Keratinocyte (primary cell): Measurements from ENCODE around the gene MTUS2. TPM values are rescaled to one million over a fixed set of nuclear protein-coding genes. Genes with fewer than 3 reads are reported as not detected.
A peak's percentile ranks its signal among the peaks of the same experiment; 100 is the strongest.

Source experiments
- DNase-seq: peaks from one replicate; pipeline ENCODE4 v3.0.0-alpha.2; 2011; ENCODE audit warnings: low read depth, missing footprints, low spot score
- FAIRE-seq: peaks from 2 replicates; lab custom pipeline; 2011; peaks lifted over from hg19 to GRCh38; lab: Jason Lieb, UNC
- H2AFZ ChIP-seq: 2 replicates; pipeline ENCODE4 v1.6.0; 2012; ENCODE audit warnings: low read length, control low read depth, inconsistent platforms; ENCODE audit not compliant: control insufficient read depth
- H3K27ac ChIP-seq: 2 replicates; pipeline ENCODE4 v1.5.1; 2011; ENCODE audit warnings: low read length; ENCODE audit not compliant: control insufficient read depth, insufficient read depth
- H3K27me3 ChIP-seq: 3 replicates; pipeline ENCODE4 v1.6.0; 2011; ENCODE audit warnings: low read length; ENCODE audit not compliant: control insufficient read depth, insufficient read depth; ENCODE audit errors: extremely low read depth
- H3K36me3 ChIP-seq, 2 experiments: 2 replicates in 1 of 2; 3 replicates in 1 of 2; pipeline ENCODE4 v1.5.1; 2011; ENCODE audit warnings: low read length in 2 of 2, mild to moderate bottlenecking in 1 of 2; ENCODE audit not compliant: control insufficient read depth in 2 of 2, insufficient read depth in 2 of 2; ENCODE audit errors: extremely low read depth in 1 of 2
- H3K4me1 ChIP-seq: 3 replicates; pipeline ENCODE4 v1.5.1; 2011; ENCODE audit warnings: low read length; ENCODE audit not compliant: control insufficient read depth, insufficient read depth; ENCODE audit errors: extremely low read depth
- H3K4me2 ChIP-seq: 3 replicates; pipeline ENCODE4 v1.6.0; 2011; ENCODE audit warnings: low read depth, low read length; ENCODE audit not compliant: control insufficient read depth, insufficient read depth; ENCODE audit errors: extremely low read depth
- H3K4me3 ChIP-seq, 3 experiments: fragments of 200-600 bp in 1 of 3; sonication (generic) in 1 of 3; 2 replicates in 2 of 3; 3 replicates in 1 of 3; pipeline ENCODE4 v1.5.1; 2011 to 2016; ENCODE audit warnings: low read length in 3 of 3, mild to moderate bottlenecking in 3 of 3, control low read depth in 2 of 3, inconsistent platforms in 1 of 3, low read depth in 1 of 3, mixed read lengths in 1 of 3, mixed run types in 1 of 3, moderate library complexity in 1 of 3; ENCODE audit not compliant: control insufficient read depth in 2 of 3, insufficient read depth in 2 of 3; ENCODE audit errors: extremely low read depth in 1 of 3
- H3K79me2 ChIP-seq: 2 replicates; pipeline ENCODE4 v1.6.0; 2012; ENCODE audit warnings: low read length; ENCODE audit not compliant: control insufficient read depth, insufficient read depth
- H3K9ac ChIP-seq: 3 replicates; pipeline ENCODE4 v1.6.0; 2011; ENCODE audit warnings: low read length; ENCODE audit not compliant: control insufficient read depth, insufficient read depth; ENCODE audit errors: extremely low read depth
- H3K9me1 ChIP-seq: 3 replicates; pipeline ENCODE4 v1.6.0; 2011; ENCODE audit warnings: low read length; ENCODE audit not compliant: control insufficient read depth, insufficient read depth; ENCODE audit errors: extremely low read depth
- H3K9me3 ChIP-seq: 2 replicates; pipeline ENCODE4 v1.5.1; 2012; ENCODE audit warnings: low read depth, low read length; ENCODE audit not compliant: control insufficient read depth
- H4K20me1 ChIP-seq: 3 replicates; pipeline ENCODE4 v1.6.0; 2011; ENCODE audit warnings: low read length; ENCODE audit not compliant: control insufficient read depth, insufficient read depth; ENCODE audit errors: extremely low read depth
- EZH2 ChIP-seq: IDR thresholded peaks from one replicate; pipeline ENCODE4 v1.6.1; 2012; ENCODE audit warnings: inconsistent platforms, mild to moderate bottlenecking, low read length, moderate library complexity
- dilution Hi-C: fragments of 300-500 bp; cut with MboI; formaldehyde crosslinking; loops from one replicate; pipeline ENCODE4 v1.7.0; 2020; ENCODE audit warnings: low sequenced_read_pairs; ENCODE audit not compliant: extremely low pct_ligation_motif_present
- polyA plus RNA-seq, 5 experiments: library from polyadenylated mRNA; depleted of rRNA in 3 of 5; stranded (reverse) in 3 of 5; stranded (forward) in 1 of 5; unstranded in 1 of 5; fragments of >200 nt; gene quantifications; 1 replicate in 1 of 5; 2 replicates in 3 of 5; 3 replicates in 1 of 5; pipeline versions ENCODE4 v1.2.1 to v1.2.3, GENCODE V29; 2011 to 2012; ENCODE audit warnings: missing spikeins in 2 of 5, low read depth in 1 of 5, low replicate concordance in 1 of 5
- TF ChIP-seq, protein P1 (sequence below), 3 experiments: IDR thresholded peaks in 1 of 3; conservative IDR thresholded peaks in 1 of 3; optimal IDR thresholded peaks in 1 of 3; 2 replicates in 2 of 3; 3 replicates in 1 of 3; pipeline versions ENCODE3 to v1.5.1; 2011; ENCODE audit warnings: low read length in 3 of 3, mild to moderate bottlenecking in 3 of 3, moderate library complexity in 2 of 3, control low read depth in 1 of 3, inconsistent platforms in 1 of 3; ENCODE audit not compliant: insufficient read depth in 2 of 3; ENCODE audit errors: extremely low read depth in 1 of 3

The MTUS2 gene
- polyA plus RNA-seq, 1 donor (not counting 4 experiments of a cell fraction or from before 2014, with no cell fraction given): 0.17 TPM

DNA sequence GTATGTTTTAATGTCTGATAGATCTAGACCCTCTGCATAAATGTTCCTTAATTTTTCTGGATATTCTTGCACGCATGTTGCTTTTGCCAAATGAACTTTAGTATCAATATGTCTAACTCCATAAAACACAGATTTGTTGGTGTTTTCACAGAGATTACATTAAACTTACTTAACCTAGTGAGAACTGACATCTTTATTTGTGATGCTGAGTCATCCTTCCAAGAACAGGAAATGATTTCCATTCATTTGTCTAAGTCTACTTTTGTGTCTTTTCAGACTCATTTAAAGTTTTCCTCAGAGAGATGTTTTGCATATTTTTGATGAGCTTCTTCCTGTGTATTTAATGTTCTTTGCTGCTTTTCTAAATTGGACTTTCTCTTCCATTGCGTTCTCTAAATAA lies 591.3 kb downstream of the MTUS2 start:
- FAIRE-seq: peak; percentile 23
- Histone ChIP-seq H3K4me2 (no peak overlapping the region), H3K36me3 (no peaks in the 10 kb centered on the region), H3K9me3 (no peaks in the 10 kb centered on the region), H3K27me3 (no peaks in the 10 kb centered on the region), H2AFZ (no peak overlapping the region), H3K4me1 (no peaks in the 10 kb centered on the region), H3K79me2 (no peaks in the 10 kb centered on the region), H3K9ac (no peak overlapping the region), H3K4me3 (no peak overlapping the region), H4K20me1 (no peaks in the 10 kb centered on the region), H3K27ac (no peak overlapping the region), H3K9me1 (no peaks in the 10 kb centered on the region)
- no peak for TF ChIP-seq EZH2
- TF ChIP-seq, protein P1, sequence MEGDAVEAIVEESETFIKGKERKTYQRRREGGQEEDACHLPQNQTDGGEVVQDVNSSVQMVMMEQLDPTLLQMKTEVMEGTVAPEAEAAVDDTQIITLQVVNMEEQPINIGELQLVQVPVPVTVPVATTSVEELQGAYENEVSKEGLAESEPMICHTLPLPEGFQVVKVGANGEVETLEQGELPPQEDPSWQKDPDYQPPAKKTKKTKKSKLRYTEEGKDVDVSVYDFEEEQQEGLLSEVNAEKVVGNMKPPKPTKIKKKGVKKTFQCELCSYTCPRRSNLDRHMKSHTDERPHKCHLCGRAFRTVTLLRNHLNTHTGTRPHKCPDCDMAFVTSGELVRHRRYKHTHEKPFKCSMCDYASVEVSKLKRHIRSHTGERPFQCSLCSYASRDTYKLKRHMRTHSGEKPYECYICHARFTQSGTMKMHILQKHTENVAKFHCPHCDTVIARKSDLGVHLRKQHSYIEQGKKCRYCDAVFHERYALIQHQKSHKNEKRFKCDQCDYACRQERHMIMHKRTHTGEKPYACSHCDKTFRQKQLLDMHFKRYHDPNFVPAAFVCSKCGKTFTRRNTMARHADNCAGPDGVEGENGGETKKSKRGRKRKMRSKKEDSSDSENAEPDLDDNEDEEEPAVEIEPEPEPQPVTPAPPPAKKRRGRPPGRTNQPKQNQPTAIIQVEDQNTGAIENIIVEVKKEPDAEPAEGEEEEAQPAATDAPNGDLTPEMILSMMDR (optimal IDR thresholded peaks at IDR 0.05 in 1 of 3, IDR thresholded peaks at IDR 0.05 in 1 of 3, conservative IDR thresholded peaks at IDR 0.05 in 1 of 3; ENCODE audit: extremely low read depth in 1 of 3, insufficient read depth in 2 of 3, low read length in 3 of 3): no peak
- DNase-seq: no peak
- dilution Hi-C loops: no loop called here

DNA sequence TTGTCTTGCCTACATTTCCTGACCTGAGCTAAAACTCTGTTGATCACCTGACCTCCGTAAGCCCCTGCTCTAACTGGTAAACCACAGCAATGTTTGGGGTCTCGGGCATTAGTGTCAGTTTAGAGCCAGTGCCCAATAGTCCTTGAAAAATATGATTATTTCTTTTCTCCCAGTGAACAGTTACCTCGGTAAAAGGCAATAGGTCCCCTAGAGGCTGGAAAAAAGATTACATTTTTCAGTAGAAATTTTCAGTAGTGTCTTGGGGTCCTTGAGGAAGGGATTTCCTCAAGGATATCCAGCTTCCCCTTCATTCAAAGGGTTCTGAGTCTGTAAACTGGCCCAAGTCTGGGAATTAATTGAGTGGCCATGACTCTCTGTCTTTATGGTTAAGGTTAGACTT lies 597.9 kb downstream of the MTUS2 start:
- no peak for FAIRE-seq
- dilution Hi-C loops: no loop called here
- no peaks in the 10 kb centered on the region for H3K36me3 ChIP-seq
- peaks cover 4% of the 10 kb centered on the region for H3K27me3 ChIP-seq
- no peaks in the 10 kb centered on the region for H3K79me2 ChIP-seq
- no peaks in the 10 kb centered on the region for H3K4me1 ChIP-seq
- H3K4me2 ChIP-seq: no peak overlapping the region
- TF ChIP-seq, protein P1 (optimal IDR thresholded peaks at IDR 0.05 in 1 of 3, IDR thresholded peaks at IDR 0.05 in 1 of 3, conservative IDR thresholded peaks at IDR 0.05 in 1 of 3; ENCODE audit: extremely low read depth in 1 of 3, insufficient read depth in 2 of 3, low read length in 3 of 3): peak in 2 of 3 experiments; percentile 18 to 26
- TF ChIP-seq EZH2: no peak
- no peak overlapping the region for H3K9ac ChIP-seq
- H3K9me1 ChIP-seq: no peaks in the 10 kb centered on the region
- H3K9me3 ChIP-seq: no peaks in the 10 kb centered on the region
- DNase-seq: no peak
- H4K20me1 ChIP-seq: no peaks in the 10 kb centered on the region
- no peak overlapping the region for H3K27ac ChIP-seq
- H2AFZ ChIP-seq: no peak overlapping the region
- no peak overlapping the region for H3K4me3 ChIP-seq
